ENCODE results near the gene PCSK9. TPM values are rescaled to one million over a fixed set of nuclear protein-coding genes. Genes with fewer than 3 reads are reported as not detected.

PCSK9 gene
- total RNA-seq, 2 experiments from 2014 or later: not detected

DNA sequence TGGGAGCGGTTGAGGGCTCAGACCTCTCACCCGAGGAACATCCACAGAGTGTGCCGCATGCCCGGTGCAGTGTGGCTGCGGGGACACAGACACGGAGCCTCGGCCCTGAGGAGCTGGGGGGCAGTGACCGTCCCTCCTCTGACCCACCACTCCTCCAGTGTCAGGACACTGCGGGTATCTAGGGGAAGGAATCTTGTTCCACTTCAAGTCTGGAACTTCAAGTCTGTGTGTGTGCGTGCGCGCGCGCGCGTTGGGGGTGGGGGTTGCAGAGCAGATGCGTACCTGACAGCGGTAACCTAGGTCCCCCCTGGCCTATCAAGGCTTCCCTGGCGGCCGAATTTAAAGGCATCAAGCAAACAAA lies 17.3 kb downstream of the PCSK9 start:
- no peaks in the 10 kb centered on the region for H3K27me3 Mint-ChIP-seq (ENCODE audit: low read depth)
- H3K36me3 Mint-ChIP-seq (ENCODE audit: low read depth): no peaks in the 10 kb centered on the region
- peaks cover 7% of the 10 kb centered on the region for H3K4me1 Mint-ChIP-seq (ENCODE audit: low read depth)
- H3K4me3 Mint-ChIP-seq: no peak overlapping the region
- H3K9me3 Mint-ChIP-seq (ENCODE audit: insufficient read depth): no peaks in the 10 kb centered on the region
- no peak for DNase-seq
- ChIA-PET POLR2A (no interaction called here), CTCF (no interaction called here)
- no peak for ATAC-seq
- H3K27ac Mint-ChIP-seq: no peak overlapping the region

DNA sequence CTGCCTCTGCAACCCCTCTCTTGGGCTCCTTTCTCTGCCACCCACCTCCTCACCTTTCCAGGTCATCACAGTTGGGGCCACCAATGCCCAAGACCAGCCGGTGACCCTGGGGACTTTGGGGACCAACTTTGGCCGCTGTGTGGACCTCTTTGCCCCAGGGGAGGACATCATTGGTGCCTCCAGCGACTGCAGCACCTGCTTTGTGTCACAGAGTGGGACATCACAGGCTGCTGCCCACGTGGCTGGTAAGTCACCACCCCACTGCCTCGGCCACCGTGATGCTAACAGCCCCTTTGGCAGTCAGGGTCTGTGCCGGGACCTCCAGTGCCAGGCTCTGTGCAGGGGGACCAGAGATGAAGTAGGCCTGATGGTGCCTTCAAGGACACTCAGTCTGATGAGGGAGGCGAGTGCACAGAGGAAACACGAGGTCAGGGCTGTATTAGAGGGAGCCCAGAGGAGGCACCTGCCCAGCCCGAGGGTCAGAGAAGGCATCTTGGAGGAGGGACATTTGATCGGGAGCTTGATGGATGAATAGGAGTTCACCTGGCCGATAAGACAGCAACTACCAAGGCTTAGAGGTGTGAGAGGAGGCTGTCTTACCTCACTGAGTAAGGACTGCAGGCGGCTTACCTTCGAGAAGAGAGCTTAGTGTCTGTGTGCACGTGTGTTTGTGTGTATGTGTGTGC lies 18.1 kb downstream of the PCSK9 start:
- ChIA-PET CTCF (no interaction called here), POLR2A (no interaction called here)
- H3K27me3 Mint-ChIP-seq (ENCODE audit: low read depth): no peaks in the 10 kb centered on the region
- no peaks in the 10 kb centered on the region for H3K9me3 Mint-ChIP-seq (ENCODE audit: insufficient read depth)
- H3K4me1 Mint-ChIP-seq (ENCODE audit: low read depth): peaks cover 7% of the 10 kb centered on the region
- no peak overlapping the region for H3K4me3 Mint-ChIP-seq
- no peaks in the 10 kb centered on the region for H3K36me3 Mint-ChIP-seq (ENCODE audit: low read depth)
- DNase-seq (no peak), ATAC-seq (no peak)
- H3K27ac Mint-ChIP-seq: no peak overlapping the region

DNA sequence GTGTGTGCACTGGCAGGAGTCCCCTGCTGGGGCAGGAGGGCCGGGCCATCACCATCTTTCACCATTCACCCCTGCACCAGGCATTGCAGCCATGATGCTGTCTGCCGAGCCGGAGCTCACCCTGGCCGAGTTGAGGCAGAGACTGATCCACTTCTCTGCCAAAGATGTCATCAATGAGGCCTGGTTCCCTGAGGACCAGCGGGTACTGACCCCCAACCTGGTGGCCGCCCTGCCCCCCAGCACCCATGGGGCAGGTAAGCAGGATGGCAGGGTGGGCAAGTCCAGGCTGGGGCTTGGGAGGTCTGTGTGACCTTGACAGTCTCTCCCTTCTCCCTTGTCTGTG lies 18.6 kb downstream of the PCSK9 start:
- DNase-seq (no peak), ATAC-seq (no peak)
- POLR2A ChIA-PET: no interaction called here
- Mint-ChIP-seq H3K36me3 (ENCODE audit: low read depth) (no peaks in the 10 kb centered on the region), H3K4me1 (ENCODE audit: low read depth) (peaks cover 7% of the 10 kb centered on the region), H3K27me3 (ENCODE audit: low read depth) (no peaks in the 10 kb centered on the region), H3K27ac (no peak overlapping the region), H3K9me3 (ENCODE audit: insufficient read depth) (no peaks in the 10 kb centered on the region), H3K4me3 (no peak overlapping the region)
- CTCF ChIA-PET: no interaction called here

DNA sequence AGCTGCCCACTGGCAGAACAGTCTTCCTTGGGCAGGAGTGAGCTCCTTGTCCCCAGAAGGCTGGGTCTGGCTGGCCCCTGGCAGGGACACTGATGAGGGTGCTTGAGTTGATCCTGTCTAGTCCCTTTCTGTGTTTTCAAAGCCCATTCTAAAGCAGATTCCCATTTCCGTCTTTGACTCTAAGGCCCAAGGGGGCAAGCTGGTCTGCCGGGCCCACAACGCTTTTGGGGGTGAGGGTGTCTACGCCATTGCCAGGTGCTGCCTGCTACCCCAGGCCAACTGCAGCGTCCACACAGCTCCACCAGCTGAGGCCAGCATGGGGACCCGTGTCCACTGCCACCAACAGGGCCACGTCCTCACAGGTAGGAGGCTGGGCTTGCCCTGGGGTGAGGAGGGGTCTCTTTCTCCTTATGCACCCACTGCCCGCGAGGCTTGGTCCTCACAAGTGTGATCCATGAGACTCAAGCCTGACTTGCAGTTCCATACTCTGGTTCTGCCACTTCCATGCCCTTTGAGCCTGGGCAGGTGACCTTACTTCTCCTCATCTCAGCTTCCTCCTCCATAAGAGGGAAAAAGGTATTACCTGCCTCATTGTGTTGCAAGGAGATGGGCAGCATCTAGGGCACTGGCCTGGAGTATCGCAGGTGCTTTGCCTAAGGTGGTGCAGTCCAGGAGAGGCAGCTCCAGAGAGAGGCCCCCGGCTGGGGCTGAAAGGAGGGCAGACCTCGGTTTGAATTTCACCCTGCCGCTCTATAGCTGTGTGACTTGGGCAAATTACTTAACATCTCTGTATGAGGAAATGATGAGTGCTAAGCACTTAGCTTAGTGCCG lies 20.2 kb downstream of the PCSK9 start:
- H3K4me1 Mint-ChIP-seq (ENCODE audit: low read depth): peaks cover 7% of the 10 kb centered on the region
- DNase-seq (no peak), ATAC-seq (no peak)
- no peak overlapping the region for H3K27ac Mint-ChIP-seq
- no peak overlapping the region for H3K4me3 Mint-ChIP-seq
- ChIA-PET CTCF (no interaction called here), POLR2A (no interaction called here)
- no peaks in the 10 kb centered on the region for H3K36me3 Mint-ChIP-seq (ENCODE audit: low read depth)
- H3K27me3 Mint-ChIP-seq (ENCODE audit: low read depth): no peaks in the 10 kb centered on the region
- no peaks in the 10 kb centered on the region for H3K9me3 Mint-ChIP-seq (ENCODE audit: insufficient read depth)

DNA sequence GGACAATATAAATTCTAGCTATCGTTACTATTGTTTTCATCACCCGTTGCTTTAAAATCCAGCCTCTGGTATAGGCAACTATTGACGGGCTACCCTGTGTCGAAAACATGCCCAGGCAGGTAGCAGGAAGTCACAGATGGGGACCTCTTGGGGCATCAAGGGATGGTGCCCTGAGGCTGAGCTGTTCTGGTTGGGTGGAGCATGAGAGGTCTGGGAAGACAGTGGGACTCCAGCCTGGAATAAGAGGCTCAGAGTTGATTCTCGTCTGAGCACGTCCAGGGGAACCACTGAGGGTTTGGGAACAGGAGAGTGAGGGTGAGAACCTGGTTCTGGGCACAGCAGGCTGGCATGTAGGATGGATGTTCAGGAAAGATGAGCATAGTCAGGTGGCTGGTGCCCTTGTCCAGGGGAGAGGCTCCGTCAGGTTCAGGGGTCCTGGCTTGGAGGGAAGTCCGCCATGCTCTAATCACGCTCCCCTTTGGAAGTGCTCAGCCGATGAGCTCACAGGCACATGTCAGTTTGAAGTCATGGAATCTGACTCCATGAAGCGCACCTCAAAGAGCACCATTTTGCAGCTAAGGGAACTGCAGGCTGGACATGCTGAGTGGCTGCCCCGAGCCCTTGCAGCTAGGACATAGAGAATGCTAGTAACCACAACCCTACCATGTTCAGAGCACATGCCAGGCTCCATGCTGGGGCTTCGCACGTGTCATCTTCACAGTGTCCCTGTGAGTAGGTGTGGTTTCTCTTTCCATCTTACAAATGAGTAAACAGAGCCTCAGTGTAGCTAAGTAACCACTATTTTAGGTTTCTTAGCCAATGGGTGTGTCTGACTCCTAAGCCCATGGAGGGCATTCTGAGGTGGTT lies 21.0 kb downstream of the PCSK9 start:
- Mint-ChIP-seq H3K4me3 (no peak overlapping the region), H3K36me3 (ENCODE audit: low read depth) (no peaks in the 10 kb centered on the region), H3K9me3 (ENCODE audit: insufficient read depth) (no peaks in the 10 kb centered on the region), H3K27ac (peak overlapping the region; percentile 22), H3K4me1 (ENCODE audit: low read depth) (peaks cover 7% of the 10 kb centered on the region), H3K27me3 (ENCODE audit: low read depth) (no peaks in the 10 kb centered on the region)
- ATAC-seq (peak; percentile 29), DNase-seq (no peak)
- POLR2A ChIA-PET: interaction anchor here (0.8 kb wide), 1 partner anchor 197 kb away, joined by 3 read pairs; no protein-coding TSS in a partner anchor
- CTCF ChIA-PET: no interaction called here

DNA sequence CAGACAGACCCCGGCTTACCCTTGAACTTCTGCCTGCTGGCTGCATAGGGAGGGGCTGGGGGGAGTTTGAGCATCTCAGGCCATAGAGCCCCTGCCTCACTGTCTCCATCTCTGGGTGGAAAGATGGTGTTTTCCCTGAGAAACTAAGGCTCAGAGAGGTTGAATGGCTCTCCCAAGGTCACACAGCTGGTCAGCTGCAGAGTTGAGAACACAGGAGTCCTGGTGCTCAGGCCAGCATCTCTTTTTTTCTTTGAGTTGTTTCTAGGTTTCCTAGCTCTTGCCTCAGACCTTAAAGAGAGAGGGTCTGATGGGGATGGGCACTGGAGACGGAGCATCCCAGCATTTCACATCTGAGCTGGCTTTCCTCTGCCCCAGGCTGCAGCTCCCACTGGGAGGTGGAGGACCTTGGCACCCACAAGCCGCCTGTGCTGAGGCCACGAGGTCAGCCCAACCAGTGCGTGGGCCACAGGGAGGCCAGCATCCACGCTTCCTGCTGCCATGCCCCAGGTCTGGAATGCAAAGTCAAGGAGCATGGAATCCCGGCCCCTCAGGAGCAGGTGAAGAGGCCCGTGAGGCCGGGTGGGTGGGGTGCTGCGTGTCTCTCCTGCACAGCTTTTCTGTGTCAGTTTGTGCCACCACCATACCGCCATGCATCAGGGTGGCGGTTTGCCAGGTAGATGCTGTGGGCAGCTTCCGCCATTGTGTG lies 21.8 kb downstream of the PCSK9 start:
- Mint-ChIP-seq H3K27ac (no peak overlapping the region), H3K9me3 (ENCODE audit: insufficient read depth) (no peaks in the 10 kb centered on the region), H3K4me3 (no peak overlapping the region), H3K27me3 (ENCODE audit: low read depth) (no peaks in the 10 kb centered on the region), H3K36me3 (ENCODE audit: low read depth) (peaks cover 3% of the 10 kb centered on the region), H3K4me1 (ENCODE audit: low read depth) (peaks cover 7% of the 10 kb centered on the region)
- ChIA-PET POLR2A (interaction anchor here (0.8 kb wide), 1 partner anchor 196 kb away, joined by 3 read pairs; no protein-coding TSS in a partner anchor), CTCF (no interaction called here)
- DNase-seq (no peak), ATAC-seq (no peak)

DNA sequence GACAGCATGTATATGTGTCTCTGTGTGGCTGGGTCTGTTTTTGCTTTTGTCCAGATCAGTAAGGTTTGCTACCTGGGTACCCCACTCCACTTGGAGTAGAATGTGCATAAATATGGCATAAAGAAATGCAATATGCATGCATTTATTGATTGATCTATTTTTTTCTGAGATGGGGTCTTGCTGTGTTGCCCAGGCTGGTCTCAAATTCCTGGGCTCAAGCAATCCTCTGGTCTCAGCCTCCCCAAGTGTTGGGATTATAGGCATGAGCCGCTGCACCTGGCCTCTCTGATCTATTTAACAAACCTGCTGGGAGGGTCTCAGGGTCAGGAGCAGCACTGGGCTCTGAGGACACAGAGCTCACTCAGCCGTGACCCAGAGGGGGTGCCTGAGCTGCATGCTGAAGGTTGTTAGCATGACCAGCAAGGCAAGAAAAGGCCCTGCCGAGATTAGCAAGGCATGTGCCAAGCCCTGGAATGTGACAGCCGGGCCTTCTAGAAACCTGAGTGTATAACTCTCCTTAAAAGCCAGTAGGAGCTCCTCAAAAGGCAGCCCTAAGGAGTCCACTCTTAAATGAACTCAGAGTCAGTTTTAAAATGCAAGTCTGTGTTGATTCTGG lies 22.5 kb downstream of the PCSK9 start:
- CTCF ChIA-PET: no interaction called here
- Mint-ChIP-seq H3K9me3 (ENCODE audit: insufficient read depth) (no peaks in the 10 kb centered on the region), H3K4me1 (ENCODE audit: low read depth) (peaks cover 7% of the 10 kb centered on the region), H3K27ac (no peak overlapping the region), H3K4me3 (no peak overlapping the region), H3K27me3 (ENCODE audit: low read depth) (no peaks in the 10 kb centered on the region), H3K36me3 (ENCODE audit: low read depth) (peaks cover 3% of the 10 kb centered on the region)
- ATAC-seq (no peak), DNase-seq (no peak)
- POLR2A ChIA-PET: no interaction called here

DNA sequence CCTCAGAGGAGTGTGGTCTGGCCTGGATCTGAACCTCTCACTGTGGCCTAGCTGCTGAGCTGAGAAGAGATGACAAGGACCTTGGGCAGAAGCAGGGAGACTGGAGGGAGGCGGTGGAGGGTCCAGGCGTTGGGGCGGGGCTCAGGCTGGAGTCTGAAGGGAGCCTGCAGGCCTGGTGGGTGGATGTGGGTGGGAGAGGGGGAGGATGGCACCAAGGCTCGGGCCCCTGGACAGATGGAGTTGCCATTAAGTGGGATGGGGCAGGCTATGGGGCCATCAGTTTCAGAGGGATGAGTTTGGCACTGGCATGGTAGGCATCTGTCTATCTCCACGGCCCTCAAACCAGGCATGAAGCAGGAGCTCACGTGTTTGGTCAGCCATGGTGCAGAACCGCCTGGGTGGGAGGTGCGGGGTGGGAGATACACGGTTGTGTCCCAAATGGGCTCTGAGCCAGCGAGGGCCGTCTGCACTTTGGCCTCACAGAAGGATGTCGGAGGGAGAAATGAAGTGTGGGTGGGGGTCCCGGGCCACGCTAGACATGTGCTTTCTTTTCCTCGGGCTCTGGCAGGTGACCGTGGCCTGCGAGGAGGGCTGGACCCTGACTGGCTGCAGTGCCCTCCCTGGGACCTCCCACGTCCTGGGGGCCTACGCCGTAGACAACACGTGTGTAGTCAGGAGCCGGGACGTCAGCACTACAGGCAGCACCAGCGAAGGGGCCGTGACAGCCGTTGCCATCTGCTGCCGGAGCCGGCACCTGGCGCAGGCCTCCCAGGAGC lies 23.6 kb downstream of the PCSK9 start:
- H3K27me3 Mint-ChIP-seq (ENCODE audit: low read depth): no peaks in the 10 kb centered on the region
- H3K27ac Mint-ChIP-seq: no peak overlapping the region
- H3K4me1 Mint-ChIP-seq (ENCODE audit: low read depth): peaks cover 11% of the 10 kb centered on the region
- peaks cover 8% of the 10 kb centered on the region for H3K36me3 Mint-ChIP-seq (ENCODE audit: low read depth)
- no peaks in the 10 kb centered on the region for H3K9me3 Mint-ChIP-seq (ENCODE audit: insufficient read depth)
- no peak for DNase-seq
- ChIA-PET CTCF (interaction anchor here (0.7 kb wide), 1 partner anchor 11 kb away, joined by 5 read pairs; no protein-coding TSS in a partner anchor), POLR2A (no interaction called here)
- ATAC-seq: no peak
- no peak overlapping the region for H3K4me3 Mint-ChIP-seq

DNA sequence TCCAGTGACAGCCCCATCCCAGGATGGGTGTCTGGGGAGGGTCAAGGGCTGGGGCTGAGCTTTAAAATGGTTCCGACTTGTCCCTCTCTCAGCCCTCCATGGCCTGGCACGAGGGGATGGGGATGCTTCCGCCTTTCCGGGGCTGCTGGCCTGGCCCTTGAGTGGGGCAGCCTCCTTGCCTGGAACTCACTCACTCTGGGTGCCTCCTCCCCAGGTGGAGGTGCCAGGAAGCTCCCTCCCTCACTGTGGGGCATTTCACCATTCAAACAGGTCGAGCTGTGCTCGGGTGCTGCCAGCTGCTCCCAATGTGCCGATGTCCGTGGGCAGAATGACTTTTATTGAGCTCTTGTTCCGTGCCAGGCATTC lies 24.2 kb downstream of the PCSK9 start:
- H3K36me3 Mint-ChIP-seq (ENCODE audit: low read depth): peaks cover 9% of the 10 kb centered on the region
- H3K27me3 Mint-ChIP-seq (ENCODE audit: low read depth): no peaks in the 10 kb centered on the region
- CTCF ChIA-PET: interaction anchor here (0.7 kb wide), 1 partner anchor 11 kb away, joined by 5 read pairs; no protein-coding TSS in a partner anchor
- H3K4me1 Mint-ChIP-seq (ENCODE audit: low read depth): peaks cover 11% of the 10 kb centered on the region
- no peak overlapping the region for H3K4me3 Mint-ChIP-seq
- no peaks in the 10 kb centered on the region for H3K9me3 Mint-ChIP-seq (ENCODE audit: insufficient read depth)
- POLR2A ChIA-PET: no interaction called here
- no peak for DNase-seq
- H3K27ac Mint-ChIP-seq: no peak overlapping the region
- ATAC-seq: no peak

DNA sequence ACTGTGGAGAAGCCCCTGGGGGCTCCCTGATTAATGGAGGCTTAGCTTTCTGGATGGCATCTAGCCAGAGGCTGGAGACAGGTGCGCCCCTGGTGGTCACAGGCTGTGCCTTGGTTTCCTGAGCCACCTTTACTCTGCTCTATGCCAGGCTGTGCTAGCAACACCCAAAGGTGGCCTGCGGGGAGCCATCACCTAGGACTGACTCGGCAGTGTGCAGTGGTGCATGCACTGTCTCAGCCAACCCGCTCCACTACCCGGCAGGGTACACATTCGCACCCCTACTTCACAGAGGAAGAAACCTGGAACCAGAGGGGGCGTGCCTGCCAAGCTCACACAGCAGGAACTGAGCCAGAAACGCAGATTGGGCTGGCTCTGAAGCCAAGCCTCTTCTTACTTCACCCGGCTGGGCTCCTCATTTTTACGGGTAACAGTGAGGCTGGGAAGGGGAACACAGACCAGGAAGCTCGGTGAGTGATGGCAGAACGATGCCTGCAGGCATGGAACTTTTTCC lies 24.8 kb downstream of the PCSK9 start:
- peak; percentile 57 for ATAC-seq
- DNase-seq: no peak
- POLR2A ChIA-PET: no interaction called here
- Mint-ChIP-seq H3K4me3 (no peak overlapping the region), H3K4me1 (ENCODE audit: low read depth) (peaks cover 11% of the 10 kb centered on the region), H3K36me3 (ENCODE audit: low read depth) (peaks cover 15% of the 10 kb centered on the region), H3K9me3 (ENCODE audit: insufficient read depth) (no peaks in the 10 kb centered on the region), H3K27me3 (ENCODE audit: low read depth) (no peaks in the 10 kb centered on the region), H3K27ac (no peak overlapping the region)
- CTCF ChIA-PET: interaction anchor here (0.7 kb wide), 1 partner anchor 10 kb away, joined by 5 read pairs; no protein-coding TSS in a partner anchor

DNA sequence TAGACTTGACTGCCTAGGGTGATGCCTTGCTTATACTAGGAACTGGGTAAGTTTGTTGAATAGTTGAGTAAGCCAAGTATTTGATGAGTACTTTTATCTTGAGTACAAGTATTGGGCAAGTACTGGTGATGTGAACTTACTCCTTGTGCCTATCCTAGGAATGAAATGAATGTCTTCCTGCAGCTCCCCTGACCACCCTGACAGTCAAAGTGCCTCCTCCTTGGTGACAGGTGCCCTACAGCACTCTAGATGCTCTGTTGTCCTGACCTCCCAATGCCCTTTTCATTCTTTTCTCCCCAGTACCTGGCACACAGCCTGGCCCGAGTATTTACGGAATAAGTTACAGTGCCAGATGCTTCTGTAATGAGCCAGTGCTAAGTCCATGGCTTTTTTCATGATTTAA lies 25.5 kb downstream of the PCSK9 start:
- H3K36me3 Mint-ChIP-seq (ENCODE audit: low read depth): peaks cover 20% of the 10 kb centered on the region
- POLR2A ChIA-PET: no interaction called here
- ATAC-seq (no peak), DNase-seq (no peak)
- no peaks in the 10 kb centered on the region for H3K27me3 Mint-ChIP-seq (ENCODE audit: low read depth)
- CTCF ChIA-PET: no interaction called here
- no peak overlapping the region for H3K27ac Mint-ChIP-seq
- H3K4me3 Mint-ChIP-seq: no peak overlapping the region
- H3K4me1 Mint-ChIP-seq (ENCODE audit: low read depth): peaks cover 10% of the 10 kb centered on the region
- H3K9me3 Mint-ChIP-seq (ENCODE audit: insufficient read depth): no peaks in the 10 kb centered on the region
